DOHH2 (cell line): Measurements from ENCODE around the gene ODR4.

Experiments
- CTCF ChIP-seq: fragments of 200-600 bp; sonication (generic); IDR thresholded peaks from one replicate; pipeline ENCODE4 v1.5.1; 2014; ENCODE audit warnings: antibody characterized with exemption, mild to moderate bottlenecking, low read depth, low read length; ENCODE audit not compliant: poor library complexity, severe bottlenecking
- EZH2phosphoT487 ChIP-seq: fragments of 200-600 bp; sonication (generic); IDR thresholded peaks from 2 replicates; pipeline ENCODE4 v1.6.1; 2017; ENCODE audit warnings: borderline replicate concordance, mild to moderate bottlenecking, antibody characterized with exemption, low read length, moderate library complexity, mixed read lengths

GRCh38 chr1:186403632-186404031, 28.0 kb downstream of the ODR4 start:
- TF ChIP-seq CTCF (no peak), EZH2phosphoT487 (no peak)
